ENCODE data around the gene ATAT1. TPM values are rescaled to one million over a fixed set of nuclear protein-coding genes. Genes with fewer than 3 reads are reported as not detected.

Gene ATAT1
- total and polyA plus RNA-seq, 2 of the 13 experiments (the other 11 are each of a cell fraction or from before 2014, with no cell fraction given) = 9.2 to 23.6 TPM

GRCh38 chr6:30647242-30648116 is 20.8 kb downstream of the ATAT1 start (continued):
- TF ChIP-seq ZNF619 (CRISPR knock-in tag; IDR thresholded peaks at IDR 0.05) = peak; percentile 98; the same call in 1 of the 2 replicates
- peak; percentile 97 for TF ChIP-seq ZNF160 (CRISPR knock-in tag; IDR thresholded peaks at IDR 0.05)
- TF ChIP-seq MZF1 (CRISPR knock-in tag; IDR thresholded peaks at IDR 0.05; ENCODE audit: borderline replicate concordance) = peak; percentile 37; the same call in 1 of the 2 replicates
- TF ChIP-seq TMF1 (CRISPR knock-in tag; IDR thresholded peaks at IDR 0.05; ENCODE audit: low read depth) = no peak; the same call in 1 of the 2 replicates
- TF ChIP-seq ZFP41 (CRISPR knock-in tag; IDR thresholded peaks at IDR 0.05; ENCODE audit: borderline replicate concordance) = peak; percentile 87
- TF ChIP-seq HNF4G (IDR thresholded peaks at IDR 0.05; ENCODE audit: borderline replicate concordance, low read depth, low read length) = no peak
- peak; percentile 86; the same call in 1 of the 2 replicates for TF ChIP-seq HNF4G (CRISPR knock-in tag; IDR thresholded peaks at IDR 0.05; ENCODE audit: borderline replicate concordance, low read depth)
- no peak for TF ChIP-seq ARNT (IDR thresholded peaks at IDR 0.05)
- 0 out of 2 replicates have a peak, but pooled peaks have one; percentile 85 for TF ChIP-seq ERF (CRISPR knock-in tag; IDR thresholded peaks at IDR 0.05)
- TF ChIP-seq TOE1 (CRISPR knock-in tag; IDR thresholded peaks at IDR 0.05) = peak; percentile 70
- peak; percentile 95 for TF ChIP-seq ZBTB7B (CRISPR knock-in tag; IDR thresholded peaks at IDR 0.05)
- peak; percentile 89 for TF ChIP-seq ZNF546 (CRISPR knock-in tag; conservative IDR thresholded peaks at IDR 0.05)
- TF ChIP-seq IKZF1 (IDR thresholded peaks at IDR 0.05) = no peak
- TF ChIP-seq BHLHE40 (IDR thresholded peaks at IDR 0.05; ENCODE audit: low read length) = no peak
- TF ChIP-seq ZBTB7A (CRISPR knock-in tag; IDR thresholded peaks at IDR 0.05) = peak; percentile 100
- TF ChIP-seq, protein P1, sequence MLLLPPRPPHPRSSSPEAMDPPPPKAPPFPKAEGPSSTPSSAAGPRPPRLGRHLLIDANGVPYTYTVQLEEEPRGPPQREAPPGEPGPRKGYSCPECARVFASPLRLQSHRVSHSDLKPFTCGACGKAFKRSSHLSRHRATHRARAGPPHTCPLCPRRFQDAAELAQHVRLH (CRISPR knock-in tag; IDR thresholded peaks at IDR 0.05; ENCODE audit: borderline replicate concordance, low read depth) = peak; percentile 89; the same call in 1 of the 2 replicates
- peak; percentile 93; the same call in 1 of the 2 replicates for TF ChIP-seq ZNF256 (CRISPR knock-in tag; conservative IDR thresholded peaks at IDR 0.05)
- TF ChIP-seq, protein P2, sequence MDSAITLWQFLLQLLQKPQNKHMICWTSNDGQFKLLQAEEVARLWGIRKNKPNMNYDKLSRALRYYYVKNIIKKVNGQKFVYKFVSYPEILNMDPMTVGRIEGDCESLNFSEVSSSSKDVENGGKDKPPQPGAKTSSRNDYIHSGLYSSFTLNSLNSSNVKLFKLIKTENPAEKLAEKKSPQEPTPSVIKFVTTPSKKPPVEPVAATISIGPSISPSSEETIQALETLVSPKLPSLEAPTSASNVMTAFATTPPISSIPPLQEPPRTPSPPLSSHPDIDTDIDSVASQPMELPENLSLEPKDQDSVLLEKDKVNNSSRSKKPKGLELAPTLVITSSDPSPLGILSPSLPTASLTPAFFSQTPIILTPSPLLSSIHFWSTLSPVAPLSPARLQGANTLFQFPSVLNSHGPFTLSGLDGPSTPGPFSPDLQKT (CRISPR knock-in tag; IDR thresholded peaks at IDR 0.05; ENCODE audit: borderline replicate concordance) = no peak
- peak; percentile 83 for TF ChIP-seq POGZ (CRISPR knock-in tag; IDR thresholded peaks at IDR 0.05)
- peak; percentile 99 for TF ChIP-seq RXRA (CRISPR knock-in tag; IDR thresholded peaks at IDR 0.05)
- peak; percentile 99 for TF ChIP-seq RBFOX2 (IDR thresholded peaks at IDR 0.05; ENCODE audit: low read depth, low read length)
- TF ChIP-seq PCBP1 (IDR thresholded peaks at IDR 0.05; ENCODE audit: borderline replicate concordance, low read depth, low read length) = peak; percentile 59; the same call in 1 of the 2 replicates
- peak; percentile 23 for TF ChIP-seq STAT5B (CRISPR knock-in tag; IDR thresholded peaks at IDR 0.05)
- TF ChIP-seq TAF15 (IDR thresholded peaks at IDR 0.05; ENCODE audit: low read depth, low read length, poor library complexity, severe bottlenecking) = peak; percentile 96
- peak; percentile 96 for TF ChIP-seq AKAP8 (CRISPR knock-in tag; IDR thresholded peaks at IDR 0.05)
- no peak for TF ChIP-seq ZNF12 (CRISPR knock-in tag; IDR thresholded peaks at IDR 0.05)
- TF ChIP-seq KAT2B (IDR thresholded peaks at IDR 0.05; ENCODE audit: borderline replicate concordance, low read depth, low read length) = no peak
- TF ChIP-seq KLF6 (CRISPR knock-in tag; IDR thresholded peaks at IDR 0.05) = peak; percentile 89; the same call in 1 of the 2 replicates
- peak; percentile 74 for TF ChIP-seq ZBTB20 (CRISPR knock-in tag; IDR thresholded peaks at IDR 0.05; ENCODE audit: borderline replicate concordance, low read depth)
- TF ChIP-seq NFE2 (CRISPR knock-in tag; IDR thresholded peaks at IDR 0.05) = no peak
- TF ChIP-seq NCOA5 (CRISPR knock-in tag; IDR thresholded peaks at IDR 0.05) = 0 out of 2 replicates have a peak, but pooled peaks have one; percentile 5
- TF ChIP-seq HDAC1 (CRISPR knock-in tag; IDR thresholded peaks at IDR 0.05) = peak; percentile 99
- no peak for TF ChIP-seq ZNF550 (CRISPR knock-in tag; IDR thresholded peaks at IDR 0.05; ENCODE audit: borderline replicate concordance)
